Measurements from ENCODE around the gene OR10H5.

The OR10H5 gene

DNA sequence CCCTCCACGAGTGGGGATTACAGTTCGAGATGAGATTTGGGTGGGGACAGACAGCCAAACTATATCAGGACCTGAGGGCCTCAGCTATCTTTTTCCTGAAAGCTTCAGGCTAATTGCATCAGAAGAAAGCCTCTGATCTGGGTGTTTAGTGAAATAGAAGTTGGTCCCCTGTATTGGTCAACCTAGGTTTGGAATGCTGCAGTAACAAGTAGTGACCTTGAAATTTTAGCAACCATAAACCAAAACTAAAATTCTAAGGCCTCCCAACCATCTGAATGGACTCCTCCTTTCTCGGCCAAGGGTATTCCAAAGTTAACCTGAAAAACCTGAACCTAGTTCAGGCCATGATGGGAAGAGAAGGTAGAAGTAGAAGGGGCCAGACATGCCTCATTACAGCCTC is 62.9 kb downstream of the OR10H5 start:
- no peak for DNase-seq

Measured in stimulated activated CD4-positive, alpha-beta T cell treated with anti-CD3 and anti-CD28 coated beads, Interleukin-15, amount 100 ng/mL, for 24 hours (primary cell).